NCI-H82 treated with DMSO at 0.1 percent for 48 hours (cell line): ENCODE data around the gene ALPI.
A peak's percentile ranks its signal among the peaks of the same experiment; 100 is the strongest.

Source experiments
- DNase-seq: peaks from one replicate; lab custom pipeline; 2025; ENCODE audit not compliant: unreplicated experiment; lab: John Stamatoyannopoulos, UW

Gene ALPI

DNA sequence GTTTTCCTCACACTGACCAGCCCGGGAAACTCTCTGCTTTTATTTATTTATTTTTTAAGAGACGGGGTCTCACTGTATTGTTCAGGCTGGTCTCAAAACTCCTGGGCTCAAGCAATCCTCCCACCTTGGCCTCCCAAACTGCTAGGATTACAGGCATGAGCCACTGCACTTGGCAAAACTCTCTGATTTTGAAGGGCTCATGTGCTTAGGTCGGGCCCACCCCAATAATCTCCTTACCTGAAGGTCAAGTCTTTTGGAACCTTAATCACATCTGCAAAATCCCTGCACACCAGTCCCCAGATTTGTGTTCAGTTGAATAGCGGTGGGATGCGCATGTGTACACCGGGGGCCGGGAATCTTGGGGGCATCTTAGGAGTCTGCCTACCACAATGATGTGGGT, 39.3 kb downstream of the ALPI start:
- no peak for DNase-seq

DNA sequence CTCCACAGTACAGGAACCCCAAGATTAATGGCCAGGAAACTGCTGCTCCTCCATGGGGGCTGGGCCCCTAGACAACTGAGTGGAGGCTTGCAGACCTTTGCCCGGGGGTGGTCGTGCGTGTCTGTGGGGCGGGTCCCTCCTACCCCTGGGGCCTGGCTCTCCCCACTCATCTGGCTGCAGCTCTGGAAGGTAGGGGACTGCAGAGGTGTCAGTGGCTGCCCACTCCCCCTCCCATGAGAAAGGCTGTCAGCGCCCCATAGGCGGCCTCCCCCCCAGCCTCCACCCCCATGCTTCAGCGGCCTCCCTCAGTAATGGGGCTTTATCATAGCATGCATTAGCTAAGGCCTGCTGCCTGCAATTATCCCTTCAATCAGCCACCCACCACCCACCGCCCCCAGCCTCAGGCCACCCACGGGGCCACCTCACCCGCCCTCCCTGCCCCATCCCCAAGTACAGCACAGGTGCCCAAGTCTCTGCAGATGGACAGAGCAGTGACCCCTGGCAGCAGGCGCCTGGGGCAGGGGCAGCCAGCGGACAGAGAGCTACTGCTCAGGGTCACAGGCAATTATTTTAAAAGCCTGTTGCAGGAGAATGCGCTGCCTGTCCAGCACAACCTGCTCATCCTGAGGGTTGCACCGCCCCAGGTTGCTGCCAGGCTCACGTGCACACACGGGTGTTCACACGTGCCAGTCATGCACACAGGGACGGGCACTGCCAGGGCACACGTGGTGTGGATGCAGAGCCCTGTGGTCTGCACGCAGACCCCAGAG, 40.7 kb downstream of the ALPI start:
- DNase-seq, result no peak

DNA sequence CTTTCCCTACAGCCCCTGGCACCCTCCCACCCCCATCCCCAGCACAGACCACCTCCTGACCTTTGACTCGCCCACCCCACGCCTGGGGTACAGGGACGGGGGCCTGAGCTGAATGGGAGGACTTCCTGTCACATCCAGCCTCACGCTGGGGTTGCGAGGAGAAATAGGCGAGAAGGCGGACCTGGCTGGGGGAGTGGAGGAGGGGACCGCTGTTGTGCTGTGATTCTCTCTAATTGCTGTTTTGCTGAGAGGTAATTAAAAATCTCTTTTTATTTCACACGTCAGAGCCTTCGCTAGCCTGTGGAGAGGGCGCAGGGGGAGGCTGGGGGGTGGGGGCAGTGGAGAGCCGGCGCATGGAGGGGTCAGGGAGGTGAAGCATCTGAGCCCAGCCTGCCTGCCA, 41.4 kb downstream of the ALPI start:
- DNase-seq, result no peak

DNA sequence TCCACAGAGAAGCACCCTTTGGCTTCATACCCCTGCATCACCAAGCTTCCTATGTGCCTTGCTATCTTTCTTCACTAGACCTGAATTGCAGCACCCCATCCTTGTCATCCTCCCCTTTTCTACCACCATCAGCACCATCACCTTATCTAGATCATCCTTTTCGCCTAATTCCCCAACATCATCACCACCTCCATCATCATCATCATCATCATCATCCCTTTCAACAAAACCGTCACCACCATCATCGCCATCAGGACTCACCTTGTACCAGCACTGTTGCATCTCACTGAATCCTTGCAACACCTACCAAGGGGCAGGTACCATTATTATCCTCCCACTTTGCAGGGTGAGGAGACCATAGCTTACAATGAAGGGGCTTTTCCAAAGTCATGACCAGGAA, 42.5 kb downstream of the ALPI start:
- DNase-seq, result no peak

DNA sequence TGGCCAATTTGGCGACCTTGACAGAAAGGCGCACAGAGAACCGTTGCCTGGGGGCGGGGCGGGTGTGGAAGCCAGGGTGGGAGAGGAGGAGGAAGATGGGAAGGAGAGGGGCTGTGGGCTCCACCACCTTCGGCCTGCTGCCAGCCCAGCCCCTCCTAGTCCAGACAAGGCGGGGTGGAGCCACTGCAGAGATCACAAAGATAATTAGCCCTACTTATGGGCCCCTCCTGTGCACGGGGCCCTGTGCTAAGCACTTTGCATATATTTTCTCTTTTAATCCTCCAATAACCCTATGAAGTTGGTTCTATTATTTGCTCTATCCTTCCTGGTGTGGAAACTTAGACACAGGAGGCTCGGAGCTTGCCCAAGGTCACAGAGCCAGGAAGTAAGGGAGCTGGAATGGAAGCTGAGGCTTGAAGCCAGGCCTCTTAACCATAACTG, 45.4 kb downstream of the ALPI start:
- peak; percentile 74 for DNase-seq

DNA sequence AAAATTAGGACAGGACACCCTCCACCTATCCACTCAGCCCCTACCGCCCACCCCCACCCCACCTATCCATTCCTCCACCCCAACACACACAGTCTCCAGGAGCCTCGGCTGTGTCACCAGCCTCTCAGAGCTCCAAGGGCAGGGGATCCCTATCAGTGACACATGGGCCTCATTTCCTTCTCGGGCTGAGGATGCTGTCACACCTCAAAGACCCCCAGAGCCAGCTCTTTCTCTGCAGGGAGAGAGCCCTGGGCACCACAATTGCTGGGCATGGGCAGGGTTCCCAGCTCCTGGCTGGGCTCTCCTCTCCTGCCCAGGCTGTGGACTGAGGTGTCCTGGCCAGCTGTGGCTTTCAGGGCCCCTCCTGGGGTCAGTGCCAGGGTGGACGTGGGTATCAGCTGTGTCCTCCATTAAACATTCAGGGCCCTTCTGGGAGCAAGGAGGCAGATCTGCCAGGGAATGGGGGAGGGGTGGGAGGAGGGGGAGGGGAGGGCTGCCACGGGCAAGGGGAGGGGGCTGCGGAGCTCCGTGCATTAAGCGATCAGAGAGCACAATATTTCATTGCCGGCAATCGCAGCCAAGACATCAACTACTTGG, 45.9 kb downstream of the ALPI start:
- no peak for DNase-seq

DNA sequence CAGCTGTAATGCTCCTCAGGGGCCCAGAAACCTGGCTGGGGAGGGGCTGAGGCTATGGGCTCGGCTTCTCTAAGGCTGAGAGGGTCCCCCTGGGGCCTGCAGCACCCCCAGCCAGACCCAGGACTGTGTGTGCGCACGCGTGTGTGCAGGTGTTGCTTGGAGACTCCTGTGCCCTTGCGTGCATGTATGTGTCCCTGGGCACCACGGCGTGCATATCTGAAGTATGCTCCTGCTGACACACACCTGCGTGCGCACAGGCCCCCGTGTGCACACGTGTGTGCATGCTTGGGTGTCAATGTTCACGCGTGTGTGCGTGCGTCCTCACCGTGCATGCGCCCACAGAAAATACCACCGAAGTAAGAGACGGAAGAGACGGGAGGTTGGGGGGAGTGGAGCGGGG, 46.6 kb downstream of the ALPI start:
- DNase-seq, result no peak

DNA sequence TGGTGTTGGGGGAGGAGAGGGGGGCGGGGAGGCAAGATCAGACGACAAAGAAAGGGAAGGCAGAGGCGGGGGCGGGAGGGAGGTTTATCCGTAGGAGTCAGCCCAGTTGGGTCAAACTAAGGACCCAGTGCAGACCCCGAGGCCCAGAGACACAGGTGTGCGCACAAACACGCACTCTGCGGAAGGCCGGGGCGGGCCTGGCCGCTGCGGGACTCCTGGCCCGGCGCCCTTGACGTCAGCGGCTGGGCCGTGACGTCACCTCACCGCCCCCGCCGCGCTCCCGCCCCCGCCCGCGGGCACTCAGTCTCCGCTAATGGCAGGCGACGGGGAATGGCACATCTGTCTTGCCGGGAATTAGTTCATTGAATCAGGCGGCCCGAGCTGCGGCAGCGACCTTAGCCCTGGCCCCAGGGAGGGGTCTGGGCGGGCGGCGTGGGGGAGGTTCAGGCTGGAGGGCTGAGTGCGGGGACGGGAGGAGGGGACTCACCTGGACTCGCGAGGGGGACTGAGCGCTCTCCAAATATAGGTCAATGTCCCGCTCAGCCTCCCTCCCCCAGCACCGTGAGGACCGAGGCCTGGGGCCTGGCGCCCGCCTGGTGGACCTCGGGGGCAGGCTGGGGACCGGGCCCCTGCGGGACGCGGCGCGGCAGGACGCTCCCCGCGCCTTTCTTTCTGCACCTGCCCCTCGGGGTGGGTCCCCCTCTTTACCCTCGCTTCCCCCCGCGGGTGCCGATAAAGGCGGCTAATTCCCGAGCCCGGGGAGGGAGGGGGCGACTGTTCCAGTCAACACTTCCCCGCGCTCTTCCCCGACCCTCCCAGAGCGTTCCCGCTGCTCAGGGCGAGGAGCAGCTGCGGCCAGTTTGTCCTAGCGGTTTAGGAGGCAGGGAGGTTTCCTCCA, 47.2 kb downstream of the ALPI start:
- peak; percentile 60 for DNase-seq

DNA sequence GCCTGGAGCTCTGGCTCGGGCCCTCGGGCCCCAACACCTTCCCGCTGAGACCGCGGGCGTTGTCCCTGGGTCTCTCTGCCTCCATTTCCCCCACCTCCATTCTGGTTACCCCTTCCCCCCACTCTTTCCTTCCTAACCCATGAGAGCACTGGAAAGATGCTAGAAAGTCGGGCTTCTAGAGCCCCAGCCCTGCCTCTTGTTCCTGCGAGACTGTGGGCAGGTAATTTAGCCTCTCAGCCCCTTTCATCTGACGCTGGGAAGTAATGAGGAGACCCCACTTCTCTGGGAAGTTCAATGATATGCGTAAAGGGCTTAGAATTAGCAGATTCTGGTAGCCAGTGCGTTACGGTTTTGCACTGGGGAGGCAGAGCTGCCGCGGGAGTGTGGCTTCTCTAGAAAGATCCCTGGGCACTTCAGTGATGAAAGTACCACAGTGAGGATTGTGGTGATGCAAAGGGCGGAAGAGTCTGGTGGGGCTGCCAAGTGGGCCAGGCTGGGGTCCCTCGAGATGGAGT, 47.9 kb downstream of the ALPI start:
- DNase-seq, result no peak

DNA sequence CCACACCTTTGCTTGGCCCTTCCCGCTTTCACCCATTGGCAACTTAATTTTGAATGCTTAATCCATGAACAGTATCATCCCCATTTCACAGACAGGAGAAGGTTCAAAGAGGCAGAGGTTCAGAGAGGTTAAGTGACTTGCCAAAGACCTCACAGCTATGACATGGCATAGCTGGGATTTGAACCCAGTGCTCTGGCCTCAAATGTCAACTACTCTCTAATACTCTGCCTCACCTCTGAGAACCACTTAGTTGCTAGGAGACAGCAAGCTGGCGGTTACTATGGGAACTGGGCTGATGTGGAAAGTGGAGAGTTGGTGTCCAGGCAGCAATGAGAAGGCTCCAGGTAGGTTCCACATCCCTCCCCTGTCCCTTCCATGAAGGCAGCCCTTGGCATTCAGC, 48.5 kb downstream of the ALPI start:
- no peak for DNase-seq

DNA sequence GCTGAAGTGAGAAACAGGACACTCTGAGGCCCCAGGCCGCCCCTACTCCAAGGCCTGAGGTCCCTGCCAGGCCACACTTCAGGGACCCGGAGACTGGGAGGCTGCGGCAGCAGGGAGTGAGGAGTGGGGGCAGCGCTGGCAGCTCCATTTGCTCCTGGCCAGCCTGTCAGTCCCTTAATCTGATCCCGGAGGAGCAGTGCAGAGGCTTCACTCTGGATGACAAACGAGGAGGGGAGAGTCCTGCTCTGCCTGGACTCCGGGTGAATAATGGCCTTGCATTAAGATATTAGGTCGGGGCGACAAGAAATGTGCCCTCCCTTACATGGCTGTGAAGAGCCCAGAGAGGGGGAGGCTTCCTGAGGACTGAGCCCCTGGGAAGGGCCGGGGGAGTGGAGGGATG, 49.9 kb downstream of the ALPI start:
- peak; percentile 63 for DNase-seq

DNA sequence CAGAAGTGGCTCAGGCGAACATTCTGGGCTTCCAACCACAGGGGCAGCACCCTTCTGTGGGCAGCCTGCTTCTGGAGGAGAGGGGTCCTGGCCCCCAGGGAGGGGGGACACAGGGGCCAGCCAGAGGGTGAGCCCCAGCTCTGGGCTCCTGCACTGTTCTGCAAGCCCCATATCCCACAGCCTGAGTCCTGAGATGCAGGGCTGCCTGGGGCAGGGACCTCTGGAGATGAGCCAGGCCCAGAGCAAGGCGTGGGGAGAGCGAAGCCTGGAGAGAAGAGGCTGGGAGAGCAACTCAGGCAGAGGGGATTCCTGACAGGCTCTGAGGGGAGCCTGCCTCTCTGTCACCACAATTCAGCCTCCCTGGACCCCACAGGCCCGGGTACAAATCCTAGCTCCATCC, 50.8 kb downstream of the ALPI start:
- DNase-seq, result no peak

DNA sequence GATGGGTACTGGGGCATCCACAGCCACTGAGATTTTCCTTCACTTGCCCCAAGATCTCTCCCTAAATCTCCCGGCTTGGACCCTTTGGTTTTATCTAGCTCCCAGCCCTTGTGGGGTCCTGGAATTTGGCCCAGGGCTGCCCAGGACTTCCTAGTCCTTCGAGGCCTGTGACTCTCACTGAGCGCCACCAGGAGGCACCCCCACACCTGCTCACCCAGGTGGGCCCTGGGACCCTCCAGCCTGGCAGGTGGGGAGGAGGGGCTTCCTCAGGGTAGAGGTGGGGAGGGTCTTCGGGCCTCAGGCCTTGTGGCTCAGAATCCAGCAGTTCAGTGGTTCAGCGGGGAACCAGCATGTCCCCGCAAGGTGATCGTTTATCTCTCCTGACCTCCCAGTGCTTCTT, 52.3 kb downstream of the ALPI start:
- DNase-seq, result no peak
